Neural cell (in vitro differentiated cells): ENCODE results near the gene ATRAID. TPM values are rescaled to one million over a fixed set of nuclear protein-coding genes. Genes with fewer than 3 reads are reported as not detected.

Experiments
- H2AFZ ChIP-seq: fragments of 200-600, 300-800 bp; sonication (generic), shearing (Covaris generic); 2 replicates; pipeline ENCODE4 v1.6.0; 2014; ENCODE audit warnings: low read depth, mild to moderate bottlenecking, antibody characterized with exemption, low read length, moderate library complexity
- H3F3A ChIP-seq: fragments of 200-600 bp; shearing (Covaris generic); 2 replicates; pipeline ENCODE4 v1.6.1; 2016; ENCODE audit warnings: mild to moderate bottlenecking, moderate library complexity, mixed read lengths, antibody characterized with exemption, low read length; ENCODE audit not compliant: insufficient read depth, poor library complexity, severe bottlenecking
- H3K27ac ChIP-seq: fragments of 200-600, 300-800 bp; sonication (generic), shearing (Covaris generic); 2 replicates; pipeline ENCODE4 v1.5.1; 2014; ENCODE audit warnings: mild to moderate bottlenecking, low read length, moderate library complexity
- H3K27me3 ChIP-seq: fragments of 300-800, 200-600 bp; sonication (generic), shearing (Covaris generic); 2 replicates; pipeline ENCODE4 v1.6.0; 2014; ENCODE audit warnings: mild to moderate bottlenecking, low read depth, low read length, moderate library complexity; ENCODE audit not compliant: insufficient read depth
- H3K36me3 ChIP-seq: fragments of 300-800, 200-600 bp; sonication (generic), shearing (Covaris generic); 2 replicates; pipeline ENCODE4 v1.5.1; 2014; ENCODE audit warnings: mild to moderate bottlenecking, antibody characterized with exemption, low read length, moderate library complexity; ENCODE audit not compliant: insufficient read depth
- H3K4me2 ChIP-seq: fragments of 300-800, 200-600 bp; sonication (generic), shearing (Covaris generic); 2 replicates; pipeline ENCODE4 v1.6.0; 2014; ENCODE audit warnings: mild to moderate bottlenecking, low read length
- H3K4me3 ChIP-seq: fragments of 300-800, 200-600 bp; sonication (generic), shearing (Covaris generic); 2 replicates; pipeline ENCODE4 v1.5.1; 2014; ENCODE audit warnings: mild to moderate bottlenecking, low read length, moderate library complexity
- H3K79me2 ChIP-seq: fragments of 200-600 bp; shearing (Covaris generic); replicated peaks from 2 replicates; pipeline ENCODE4 v1.6.0; 2014; ENCODE audit warnings: mild to moderate bottlenecking, low read length, moderate library complexity; ENCODE audit not compliant: insufficient read depth
- H3K9ac ChIP-seq: fragments of 300-800, 200-600 bp; sonication (generic), shearing (Covaris generic); 2 replicates; pipeline ENCODE4 v1.6.1; 2016; ENCODE audit warnings: mild to moderate bottlenecking, low read length, mixed read lengths
- H3K9me2 ChIP-seq: fragments of 200-600 bp; shearing (Covaris generic); 2 replicates; pipeline ENCODE4 v1.6.1; 2016; ENCODE audit warnings: mild to moderate bottlenecking, low read length, mixed read lengths; ENCODE audit not compliant: insufficient read depth
- H3K9me3 ChIP-seq: fragments of 200-600, 300-800 bp; sonication (generic), shearing (Covaris generic); 2 replicates; pipeline ENCODE4 v1.6.1; 2016; ENCODE audit warnings: mild to moderate bottlenecking, mixed run types, low read length, moderate library complexity, mixed read lengths
- H4K20me1 ChIP-seq: fragments of 200-600 bp; shearing (Covaris generic); 2 replicates; pipeline ENCODE4 v1.6.1; 2016; ENCODE audit warnings: mild to moderate bottlenecking, mixed run types; ENCODE audit not compliant: insufficient read depth
- EP300 ChIP-seq: fragments of 450-650 bp; conservative IDR thresholded peaks from 2 replicates; pipeline ENCODE4 v1.6.1; 2014; ENCODE audit warnings: antibody characterized with exemption, mild to moderate bottlenecking, moderate library complexity; ENCODE audit not compliant: poor library complexity, severe bottlenecking
- EZH2 ChIP-seq: fragments of 200-600, 300-800 bp; shearing (Covaris generic), sonication (generic); IDR thresholded peaks from 2 replicates; pipeline ENCODE4 v1.6.1; 2014; ENCODE audit warnings: antibody characterized with exemption, low read length, borderline replicate concordance, mild to moderate bottlenecking; ENCODE audit not compliant: insufficient read depth, poor library complexity, severe bottlenecking
- MXI1 ChIP-seq: fragments of 450-650 bp; conservative IDR thresholded peaks from 2 replicates; pipeline ENCODE4 v1.6.1; 2014; ENCODE audit warnings: antibody characterized with exemption, mild to moderate bottlenecking; ENCODE audit not compliant: poor library complexity, severe bottlenecking
- POLR2AphosphoS5 ChIP-seq: IDR thresholded peaks from 2 replicates; pipeline ENCODE4 v1.6.1; 2012
- RAD21 ChIP-seq: fragments of 450-650 bp; conservative IDR thresholded peaks from 2 replicates; pipeline ENCODE4 v1.6.1; 2014; ENCODE audit warnings: antibody characterized with exemption, mild to moderate bottlenecking, moderate library complexity
- REST ChIP-seq: IDR thresholded peaks from 2 replicates; pipeline ENCODE4 v1.6.1; 2012; ENCODE audit warnings: borderline replicate concordance
- SMC3 ChIP-seq: fragments of 450-650 bp; conservative IDR thresholded peaks from 2 replicates; pipeline ENCODE4 v1.6.1; 2014; ENCODE audit warnings: antibody characterized with exemption, mild to moderate bottlenecking, moderate library complexity; ENCODE audit not compliant: poor library complexity
- TAF1 ChIP-seq: IDR thresholded peaks from 2 replicates; pipeline ENCODE4 v1.6.1; 2012; ENCODE audit warnings: low read depth
- polyA plus RNA-seq: library from polyadenylated mRNA; depleted of rRNA; stranded (reverse); fragments of >200 nt; gene quantifications from 2 replicates; pipeline ENCODE4 v1.2.3, GENCODE V29; 2014
- TF ChIP-seq, protein P1 (sequence below): fragments of 450-650 bp; IDR thresholded peaks from 2 replicates; pipeline ENCODE4 v1.5.1; 2014; ENCODE audit warnings: antibody characterized with exemption, mild to moderate bottlenecking, moderate library complexity; ENCODE audit not compliant: poor library complexity, severe bottlenecking

Gene ATRAID
- polyA plus RNA-seq, 1 donor from 2014 or later = 94.3 TPM

DNA sequence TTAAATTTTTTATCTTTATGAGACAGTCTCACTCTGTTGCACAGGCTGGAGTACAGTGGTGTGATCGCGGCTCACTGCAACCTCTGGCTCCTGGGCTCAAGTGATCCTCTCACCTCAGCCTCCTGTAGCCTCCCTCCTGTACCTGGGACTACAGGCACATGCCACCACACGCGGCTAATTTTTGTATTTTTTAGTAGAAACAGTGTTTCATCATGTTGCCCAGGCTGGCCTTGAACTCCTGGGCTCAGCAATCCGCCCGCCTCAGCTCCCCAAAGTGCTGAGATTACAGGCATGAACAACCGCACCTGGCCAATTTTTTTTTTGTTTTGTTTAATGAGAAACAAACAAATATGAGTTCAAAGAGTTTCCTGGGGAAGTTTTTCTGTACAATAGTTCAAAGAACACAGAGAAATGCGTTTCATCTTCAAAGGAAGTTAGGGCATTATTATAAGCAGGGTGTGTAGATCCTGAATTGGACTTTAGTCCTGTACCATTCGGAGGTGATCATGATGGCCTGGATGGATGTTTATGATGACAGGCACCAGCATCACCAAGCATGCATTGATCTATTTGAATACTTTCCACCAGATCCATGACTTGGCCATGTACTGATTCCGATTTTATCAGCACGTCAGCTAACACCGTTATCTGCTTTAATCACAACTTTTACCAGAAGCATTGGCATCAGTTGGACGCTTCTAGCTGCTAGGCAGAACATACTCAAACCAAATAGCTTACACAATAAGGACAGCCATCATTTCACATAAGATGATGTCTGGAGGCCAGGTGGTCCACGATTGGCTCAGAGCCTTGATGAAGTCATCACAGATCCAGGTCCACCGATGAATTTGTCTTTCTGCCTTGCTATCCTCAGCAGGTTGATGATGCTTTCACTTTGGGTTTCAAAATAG, 34.1 kb upstream of the ATRAID start:
- TF ChIP-seq POLR2AphosphoS5 (no peak), SMC3 (no peak), EP300 (no peak), MXI1 (no peak), TAF1 (no peak)
- TF ChIP-seq, protein P1, sequence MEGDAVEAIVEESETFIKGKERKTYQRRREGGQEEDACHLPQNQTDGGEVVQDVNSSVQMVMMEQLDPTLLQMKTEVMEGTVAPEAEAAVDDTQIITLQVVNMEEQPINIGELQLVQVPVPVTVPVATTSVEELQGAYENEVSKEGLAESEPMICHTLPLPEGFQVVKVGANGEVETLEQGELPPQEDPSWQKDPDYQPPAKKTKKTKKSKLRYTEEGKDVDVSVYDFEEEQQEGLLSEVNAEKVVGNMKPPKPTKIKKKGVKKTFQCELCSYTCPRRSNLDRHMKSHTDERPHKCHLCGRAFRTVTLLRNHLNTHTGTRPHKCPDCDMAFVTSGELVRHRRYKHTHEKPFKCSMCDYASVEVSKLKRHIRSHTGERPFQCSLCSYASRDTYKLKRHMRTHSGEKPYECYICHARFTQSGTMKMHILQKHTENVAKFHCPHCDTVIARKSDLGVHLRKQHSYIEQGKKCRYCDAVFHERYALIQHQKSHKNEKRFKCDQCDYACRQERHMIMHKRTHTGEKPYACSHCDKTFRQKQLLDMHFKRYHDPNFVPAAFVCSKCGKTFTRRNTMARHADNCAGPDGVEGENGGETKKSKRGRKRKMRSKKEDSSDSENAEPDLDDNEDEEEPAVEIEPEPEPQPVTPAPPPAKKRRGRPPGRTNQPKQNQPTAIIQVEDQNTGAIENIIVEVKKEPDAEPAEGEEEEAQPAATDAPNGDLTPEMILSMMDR = no peak
- no peak overlapping the region for H2AFZ ChIP-seq
- H3K4me3 ChIP-seq = no peak overlapping the region
- no peak overlapping the region for H3K4me2 ChIP-seq
- no peaks in the 10 kb centered on the region for H3K9me2 ChIP-seq
- H3K27ac ChIP-seq = no peak overlapping the region
- no peak overlapping the region for H3K9ac ChIP-seq
- no peaks in the 10 kb centered on the region for H3K27me3 ChIP-seq
- H3F3A ChIP-seq = no peaks in the 10 kb centered on the region
- H3K36me3 ChIP-seq = no peaks in the 10 kb centered on the region
- no peaks in the 10 kb centered on the region for H4K20me1 ChIP-seq
- H3K79me2 ChIP-seq = no peaks in the 10 kb centered on the region
- H3K9me3 ChIP-seq = no peaks in the 10 kb centered on the region

DNA sequence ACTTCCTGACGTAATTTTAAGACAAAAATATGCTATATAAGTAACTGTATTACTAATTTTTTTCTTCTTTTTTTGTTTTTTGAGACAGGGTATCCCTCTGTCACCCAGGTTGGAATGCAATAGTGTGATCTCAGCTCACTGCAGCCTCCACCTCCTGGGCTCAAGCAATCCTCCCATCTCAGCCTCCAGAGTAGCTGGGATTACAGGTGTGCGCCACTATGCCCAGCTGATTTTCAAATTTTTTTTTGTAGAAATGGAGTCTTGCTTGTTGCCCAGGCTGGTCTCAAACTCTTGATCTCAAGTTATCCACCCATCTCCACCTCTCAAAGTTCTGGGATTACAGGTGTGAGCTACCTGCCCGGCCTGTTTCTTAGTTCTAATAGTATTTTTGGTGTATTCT, 33.4 kb upstream of the ATRAID start:
- Histone ChIP-seq H2AFZ (no peak overlapping the region), H3K9me2 (no peaks in the 10 kb centered on the region), H3K4me2 (no peak overlapping the region), H3K36me3 (no peaks in the 10 kb centered on the region), H3F3A (no peaks in the 10 kb centered on the region), H4K20me1 (no peaks in the 10 kb centered on the region), H3K79me2 (no peaks in the 10 kb centered on the region), H3K9me3 (no peaks in the 10 kb centered on the region), H3K27me3 (no peaks in the 10 kb centered on the region), H3K27ac (no peak overlapping the region), H3K9ac (no peak overlapping the region), H3K4me3 (no peak overlapping the region)
- TF ChIP-seq POLR2AphosphoS5 (no peak), RAD21 (no peak), MXI1 (no peak), EZH2 (no peak), REST (no peak), SMC3 (no peak), TAF1 (no peak), EP300 (no peak)
- TF ChIP-seq, protein P1 = no peak
